CD4-positive, alpha-beta T cell treated with Interleukin-1 beta for 1 hour (primary cell): ENCODE measurements around the gene ZDHHC8.

ENCODE experiments used
- DNase-seq, 2 donors: peaks; one replicate each; pipeline ENCODE4 v3.0.0-alpha.2; 2020 to 2022

Gene ZDHHC8

GRCh38 chr22:20131859-20132685 lies 468 bp downstream of the ZDHHC8 start:
- no peak for DNase-seq

DNA sequence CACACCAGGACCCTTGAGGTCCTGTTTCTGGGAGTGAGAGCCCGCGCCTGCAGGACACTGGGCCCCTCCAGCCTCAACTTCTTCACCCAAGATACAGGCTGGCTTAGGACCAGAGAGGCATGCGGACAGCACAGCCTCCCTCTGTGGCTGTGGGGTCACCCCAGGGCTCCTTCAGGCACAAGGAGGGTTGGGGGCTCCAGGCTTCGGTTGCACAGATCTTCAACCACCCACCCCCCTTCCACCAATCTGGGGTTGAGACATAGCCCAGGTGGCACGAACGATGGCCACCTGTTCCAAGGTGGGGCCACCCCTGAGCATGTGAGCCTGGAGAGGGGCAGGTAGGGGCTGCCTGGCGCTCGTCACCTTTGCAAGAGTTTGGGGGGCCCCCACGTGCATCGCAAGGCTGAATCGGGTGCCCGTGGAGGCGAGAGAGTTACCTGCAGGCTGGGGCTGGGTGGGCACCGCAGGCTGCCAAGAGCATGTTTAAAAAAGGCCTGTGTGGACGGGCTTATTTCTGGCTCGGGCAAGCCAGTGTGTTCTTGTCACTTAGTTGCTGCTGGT lies 1.2 kb downstream of the ZDHHC8 start:
- no peak for DNase-seq

GRCh38 chr22:20133930-20134549 lies 2.4 kb downstream of the ZDHHC8 start:
- no peak for DNase-seq

GRCh38 chr22:20135265-20135664 lies 3.7 kb downstream of the ZDHHC8 start:
- no peak for DNase-seq

DNA sequence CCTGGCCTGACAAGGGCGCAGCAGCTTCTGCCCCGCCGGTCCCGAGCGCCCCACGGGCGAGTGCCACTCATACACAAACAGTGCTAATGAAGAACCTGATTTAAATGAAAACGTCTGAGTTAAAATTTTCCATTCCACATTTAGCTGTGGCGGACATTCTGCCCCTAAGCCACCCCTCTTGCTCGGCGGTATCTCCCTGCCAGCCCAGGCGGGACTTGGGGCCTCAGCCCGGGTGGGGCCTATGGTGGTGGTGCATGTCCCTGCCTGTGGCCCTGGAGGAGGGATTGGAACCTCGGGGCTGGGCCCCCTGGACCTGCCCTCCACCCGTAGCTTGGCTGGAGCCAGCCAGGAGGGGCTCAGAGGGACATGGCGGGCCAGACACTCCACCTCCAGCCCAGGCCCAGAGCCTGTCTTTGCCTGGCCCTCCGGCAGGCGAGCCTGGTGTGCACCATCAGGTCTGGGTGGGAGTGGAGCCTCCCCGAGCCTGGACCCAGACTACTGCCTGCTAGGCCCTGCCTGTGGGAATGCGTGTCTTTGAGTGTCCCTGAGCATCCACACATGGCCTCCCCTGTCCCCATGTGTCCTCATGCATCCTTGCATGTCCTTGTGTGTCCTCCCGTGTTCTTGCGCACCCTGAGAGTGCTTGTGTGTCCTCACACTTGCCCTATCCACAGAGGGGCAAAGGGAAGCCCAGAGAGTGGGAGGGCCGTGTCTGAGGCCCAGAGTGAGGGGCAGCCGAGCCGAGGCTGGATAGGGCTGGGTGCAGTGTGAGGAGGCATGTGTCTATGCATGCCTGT lies 4.4 kb downstream of the ZDHHC8 start:
- no peak for DNase-seq

- DNase-seq, result no peak
Observed at GRCh38 chr22:20136603-20136873, 4.9 kb downstream of the ZDHHC8 start.

DNA sequence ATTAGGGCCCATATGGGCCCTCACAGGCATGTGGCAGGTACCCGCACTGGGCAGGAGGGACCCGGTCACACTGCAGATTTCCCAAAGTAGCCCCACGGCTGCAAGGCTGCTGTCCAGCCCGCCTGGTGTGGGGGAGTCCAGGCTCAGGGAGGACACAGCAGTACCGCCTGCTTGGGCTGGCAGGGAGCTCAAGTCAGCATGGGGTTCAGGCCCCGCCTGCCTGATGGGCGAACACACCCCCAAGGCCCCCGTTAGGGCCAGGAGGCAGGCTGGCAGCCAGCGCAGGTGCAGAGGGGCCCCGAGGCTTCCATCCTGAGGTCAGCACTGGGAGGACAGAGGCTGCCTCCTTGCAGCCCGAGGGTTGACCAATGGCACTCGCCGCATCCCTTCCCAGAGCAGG lies 5.5 kb downstream of the ZDHHC8 start:
- DNase-seq, result no peak

- DNase-seq, result no peak
Observed at GRCh38 chr22:20137671-20138416, 6.2 kb downstream of the ZDHHC8 start.

- DNase-seq, result no peak
Observed at GRCh38 chr22:20138417-20138738, 6.8 kb downstream of the ZDHHC8 start.

- no peak for DNase-seq
Observed at GRCh38 chr22:20138868-20139267, 7.3 kb downstream of the ZDHHC8 start.

- DNase-seq, result no peak
Observed at GRCh38 chr22:20139391-20140106, 7.9 kb downstream of the ZDHHC8 start.

DNA sequence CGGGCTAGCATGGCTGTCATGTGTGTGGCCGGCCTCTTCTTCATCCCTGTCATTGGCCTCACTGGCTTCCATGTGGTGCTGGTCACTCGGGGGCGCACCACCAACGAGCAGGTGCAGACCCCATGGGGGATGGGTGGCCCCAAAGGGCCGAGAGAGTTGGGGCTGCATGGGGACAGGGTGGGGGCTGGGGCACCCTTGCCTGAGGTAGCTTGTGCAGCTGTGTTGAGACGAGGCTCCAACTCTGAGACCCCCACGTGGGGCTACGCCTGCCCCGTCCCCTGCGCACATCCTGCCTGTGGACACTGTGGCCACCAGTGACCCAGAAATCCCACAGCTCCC lies 8.5 kb downstream of the ZDHHC8 start:
- DNase-seq, result no peak

GRCh38 chr22:20140521-20140964 lies 8.9 kb downstream of the ZDHHC8 start:
- no peak for DNase-seq

DNA sequence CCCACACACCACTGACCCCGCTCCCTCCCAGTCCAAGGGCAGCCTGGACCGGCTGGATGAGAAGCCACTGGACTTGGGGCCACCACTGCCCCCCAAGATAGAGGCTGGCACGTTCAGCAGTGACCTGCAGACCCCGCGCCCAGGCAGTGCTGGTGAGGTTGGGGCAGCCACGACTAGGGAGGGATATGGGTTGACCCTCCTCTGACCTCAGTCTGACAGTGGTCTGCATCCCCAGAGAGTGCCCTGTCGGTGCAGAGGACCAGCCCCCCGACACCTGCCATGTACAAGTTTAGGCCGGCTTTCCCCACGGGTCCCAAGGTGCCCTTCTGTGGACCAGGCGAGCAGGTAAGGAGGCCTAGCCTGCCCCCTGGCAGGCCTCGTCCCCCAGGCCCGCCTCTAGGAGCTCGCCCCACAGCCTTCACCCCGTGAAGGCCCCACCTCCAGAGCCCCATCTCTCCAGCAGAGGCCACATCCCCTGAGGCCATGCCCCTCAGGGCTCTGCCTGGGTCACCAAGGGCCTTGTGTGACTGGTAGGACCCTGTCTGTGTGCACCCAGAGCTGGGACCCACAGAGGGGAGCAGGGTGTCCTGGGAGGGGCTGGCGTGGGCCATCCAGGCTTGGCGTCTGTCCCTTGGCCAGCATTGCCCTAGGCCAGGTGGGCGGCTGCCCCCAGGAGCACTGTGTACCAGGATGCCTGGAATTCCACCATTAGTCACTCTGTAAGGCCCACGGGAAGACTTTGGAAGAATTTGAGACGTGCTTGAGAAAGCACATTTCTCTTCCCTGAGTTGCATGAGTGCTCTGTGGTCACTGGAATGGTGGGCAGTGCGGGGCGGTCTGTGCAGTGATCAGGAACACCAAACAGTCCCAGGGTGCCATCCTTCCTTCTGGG lies 9.8 kb downstream of the ZDHHC8 start:
- no peak for DNase-seq

GRCh38 chr22:20142711-20143621 lies 11.4 kb downstream of the ZDHHC8 start:
- no peak for DNase-seq

- no peak for DNase-seq
Observed at GRCh38 chr22:20143883-20144665, 12.5 kb downstream of the ZDHHC8 start.

GRCh38 chr22:20145206-20145831 lies 13.7 kb downstream of the ZDHHC8 start:
- DNase-seq, result no peak

DNA sequence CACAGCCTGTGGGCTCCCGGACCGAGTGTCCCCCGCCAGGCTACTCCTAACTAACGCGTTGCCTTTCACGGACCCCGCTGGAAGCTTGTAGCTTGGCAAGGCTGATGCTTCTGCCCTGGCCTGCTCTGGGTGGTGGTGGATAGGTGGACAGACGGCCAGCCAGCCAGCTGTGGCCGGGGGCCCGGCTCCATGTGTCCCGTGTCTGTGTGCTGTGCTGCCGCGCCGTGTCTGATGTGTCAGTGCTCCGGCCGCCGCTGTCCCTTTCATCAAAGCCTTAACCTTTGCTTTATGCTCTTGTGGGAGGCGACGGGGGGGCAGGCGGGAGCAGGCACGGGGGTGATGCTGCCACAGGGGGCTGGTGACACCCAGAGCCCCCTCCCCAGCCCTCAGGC lies 14.2 kb downstream of the ZDHHC8 start:
- DNase-seq, result no peak

DNA sequence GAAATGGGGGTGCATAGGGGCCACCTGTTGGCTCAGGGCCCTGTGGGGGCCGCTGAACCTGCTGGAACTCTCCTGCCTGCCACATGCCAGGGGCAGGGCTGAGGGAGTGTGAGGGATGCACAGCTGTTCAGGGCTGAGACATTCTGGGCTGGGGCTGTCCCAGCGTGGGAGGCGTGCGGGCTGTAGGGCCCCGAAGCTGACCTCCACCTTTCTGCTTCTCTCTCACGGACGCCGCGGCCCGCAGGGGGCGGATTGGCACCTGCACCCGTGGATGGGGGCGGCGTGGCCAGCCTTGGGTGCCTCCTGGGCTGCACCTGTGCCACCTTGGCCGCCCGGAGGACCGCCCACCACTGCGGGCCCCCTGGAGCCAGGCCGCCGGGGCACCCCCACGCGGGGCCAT lies 15.2 kb downstream of the ZDHHC8 start:
- DNase-seq, result no peak
